CD4-positive, alpha-beta T cell treated with Interleukin-6 at 100 ng/mL for 8 hours (primary cell): ENCODE measurements around the gene TM7SF3.

ENCODE experiments used
- DNase-seq: peaks from one replicate; pipeline ENCODE4 v3.0.0-alpha.2; 2020; ENCODE audit warnings: mixed read lengths, low spot score

The TM7SF3 gene

GRCh38 chr12:26928661-26929060 is 85.5 kb downstream of the TM7SF3 start:
- DNase-seq = no peak
